ENCODE data around the gene CYB561A3. TPM values are rescaled to one million over a fixed set of nuclear protein-coding genes. Genes with fewer than 3 reads are reported as not detected.
A peak's percentile ranks its signal among the peaks of the same experiment; 100 is the strongest.

Gene CYB561A3
- total RNA-seq, 1 experiment from 2014 or later = 21.7 TPM

GRCh38 chr11:61332281-61332796, 29.3 kb downstream of the CYB561A3 start:
- Histone ChIP-seq H2BK5ac (ENCODE audit: insufficient read length, low read length) (no peak overlapping the region), H2BK12ac (ENCODE audit: insufficient read length, low read depth, low read length) (no peak overlapping the region), H3K9ac (ENCODE audit: extremely low read depth, insufficient read length, low read length) (peak overlapping the region; percentile 97), H4K91ac (ENCODE audit: insufficient read length, low read depth, low read length) (no peak overlapping the region), H3K4ac (ENCODE audit: low read depth, low read length) (peak overlapping the region; percentile 8; the same call in 1 of the 2 replicates), H3K79me1 (ENCODE audit: insufficient read depth, low read depth, low read length, poor library complexity, severe bottlenecking) (no peaks in the 10 kb centered on the region), H2AK5ac (ENCODE audit: insufficient read length, low read length) (no peak overlapping the region), H3K4me1 (ENCODE audit: insufficient read depth, low read length) (peaks cover 5% of the 10 kb centered on the region), H3K56ac (ENCODE audit: insufficient read length, low read depth, low read length) (peak overlapping the region; percentile 4), H4K5ac (ENCODE audit: insufficient read length, low read depth, low read length) (peak overlapping the region; percentile 24), H3K79me2 (ENCODE audit: insufficient read depth, low read length) (peaks cover 28% of the 10 kb centered on the region), H2AFZ (ENCODE audit: low read length) (no peak overlapping the region), H3K27me3 (ENCODE audit: insufficient read depth, low read length) (no peaks in the 10 kb centered on the region), H2BK120ac (ENCODE audit: low read depth, low read length, poor library complexity, severe bottlenecking) (no peak overlapping the region), H2BK15ac (ENCODE audit: low read depth, low read length) (no peak overlapping the region), H4K8ac (replicated peaks; ENCODE audit: insufficient read length, low read depth, low read length) (no peak overlapping the region), H3K23ac (ENCODE audit: insufficient read length, low read depth, low read length) (no peak overlapping the region), H3K18ac (ENCODE audit: insufficient read length, low read depth, low read length) (peak overlapping the region; percentile 59), H3T11ph (ENCODE audit: low read length) (no peak overlapping the region), H3K14ac (ENCODE audit: insufficient read depth, low read length) (peak overlapping the region; percentile 85), H4K20me1 (ENCODE audit: control insufficient read depth, insufficient read depth, insufficient read length) (no peaks in the 10 kb centered on the region), H3K23me2 (ENCODE audit: insufficient read length, low read depth, low read length, poor library complexity, severe bottlenecking) (peaks cover 13% of the 10 kb centered on the region), H2BK20ac (ENCODE audit: low read depth, low read length, poor library complexity, severe bottlenecking) (no peak overlapping the region), H3K4me2 (ENCODE audit: insufficient read depth, insufficient read length, low read length) (peak overlapping the region; percentile 94), H3K9me3 (ENCODE audit: control insufficient read depth, low read depth, low read length) (no peaks in the 10 kb centered on the region), H3K27ac (ENCODE audit: insufficient read length, low read depth, low read length) (no peak overlapping the region)
- Mint-ChIP-seq H3K4me3 (peak overlapping the region; percentile 95 to 98), H3K9me3 (no peaks in the 10 kb centered on the region), H3K36me3 (ENCODE audit: insufficient read depth in 1 of 3, low read depth in 3 of 3) (peaks cover 25 to 39% (median 36%) of the 10 kb centered on the region in 3 experiments; a peak in 6 of 7 replicates), H3K4me1 (peaks cover 39 to 45% of the 10 kb centered on the region in 2 experiments), H3K27me3 (ENCODE audit: low read depth) (no peaks in the 10 kb centered on the region), H3K27ac (peak overlapping the region; percentile 75 to 97 (median 96))
- no peak for DNase-seq
- TF ChIP-seq CTCF (conservative IDR thresholded peaks at IDR 0.05) = no peak
- no CpG with 5 or more reads among the region's 24 CpGs for WGBS (ENCODE audit: extremely low coverage, insufficient read length, low lambda C conversion rate)
